Keratinocyte (primary cell): ENCODE measurements around the gene ARHGAP24. TPM values are rescaled to one million over a fixed set of nuclear protein-coding genes. Genes with fewer than 3 reads are reported as not detected.

Experiments used
- DNase-seq: peaks from one replicate; pipeline ENCODE4 v3.0.0-alpha.2; 2011; ENCODE audit warnings: low read depth, missing footprints, low spot score
- FAIRE-seq: peaks from 2 replicates; lab custom pipeline; 2011; peaks lifted over from hg19 to GRCh38; lab: Jason Lieb, UNC
- H2AFZ ChIP-seq: 2 replicates; pipeline ENCODE4 v1.6.0; 2012; ENCODE audit warnings: low read length, control low read depth, inconsistent platforms; ENCODE audit not compliant: control insufficient read depth
- H3K27ac ChIP-seq: 2 replicates; pipeline ENCODE4 v1.5.1; 2011; ENCODE audit warnings: low read length; ENCODE audit not compliant: control insufficient read depth, insufficient read depth
- H3K27me3 ChIP-seq: 3 replicates; pipeline ENCODE4 v1.6.0; 2011; ENCODE audit warnings: low read length; ENCODE audit not compliant: control insufficient read depth, insufficient read depth; ENCODE audit errors: extremely low read depth
- H3K36me3 ChIP-seq, 2 experiments: 2 replicates in 1 of 2; 3 replicates in 1 of 2; pipeline ENCODE4 v1.5.1; 2011; ENCODE audit warnings: low read length in 2 of 2, mild to moderate bottlenecking in 1 of 2; ENCODE audit not compliant: control insufficient read depth in 2 of 2, insufficient read depth in 2 of 2; ENCODE audit errors: extremely low read depth in 1 of 2
- H3K4me1 ChIP-seq: 3 replicates; pipeline ENCODE4 v1.5.1; 2011; ENCODE audit warnings: low read length; ENCODE audit not compliant: control insufficient read depth, insufficient read depth; ENCODE audit errors: extremely low read depth
- H3K4me2 ChIP-seq: 3 replicates; pipeline ENCODE4 v1.6.0; 2011; ENCODE audit warnings: low read depth, low read length; ENCODE audit not compliant: control insufficient read depth, insufficient read depth; ENCODE audit errors: extremely low read depth
- H3K4me3 ChIP-seq, 3 experiments: fragments of 200-600 bp in 1 of 3; sonication (generic) in 1 of 3; 2 replicates in 2 of 3; 3 replicates in 1 of 3; pipeline ENCODE4 v1.5.1; 2011 to 2016; ENCODE audit warnings: low read length in 3 of 3, mild to moderate bottlenecking in 3 of 3, control low read depth in 2 of 3, inconsistent platforms in 1 of 3, low read depth in 1 of 3, mixed read lengths in 1 of 3, mixed run types in 1 of 3, moderate library complexity in 1 of 3; ENCODE audit not compliant: control insufficient read depth in 2 of 3, insufficient read depth in 2 of 3; ENCODE audit errors: extremely low read depth in 1 of 3
- H3K79me2 ChIP-seq: 2 replicates; pipeline ENCODE4 v1.6.0; 2012; ENCODE audit warnings: low read length; ENCODE audit not compliant: control insufficient read depth, insufficient read depth
- H3K9ac ChIP-seq: 3 replicates; pipeline ENCODE4 v1.6.0; 2011; ENCODE audit warnings: low read length; ENCODE audit not compliant: control insufficient read depth, insufficient read depth; ENCODE audit errors: extremely low read depth
- H3K9me1 ChIP-seq: 3 replicates; pipeline ENCODE4 v1.6.0; 2011; ENCODE audit warnings: low read length; ENCODE audit not compliant: control insufficient read depth, insufficient read depth; ENCODE audit errors: extremely low read depth
- H3K9me3 ChIP-seq: 2 replicates; pipeline ENCODE4 v1.5.1; 2012; ENCODE audit warnings: low read depth, low read length; ENCODE audit not compliant: control insufficient read depth
- H4K20me1 ChIP-seq: 3 replicates; pipeline ENCODE4 v1.6.0; 2011; ENCODE audit warnings: low read length; ENCODE audit not compliant: control insufficient read depth, insufficient read depth; ENCODE audit errors: extremely low read depth
- EZH2 ChIP-seq: IDR thresholded peaks from one replicate; pipeline ENCODE4 v1.6.1; 2012; ENCODE audit warnings: inconsistent platforms, mild to moderate bottlenecking, low read length, moderate library complexity
- dilution Hi-C: fragments of 300-500 bp; cut with MboI; formaldehyde crosslinking; loops from one replicate; pipeline ENCODE4 v1.7.0; 2020; ENCODE audit warnings: low sequenced_read_pairs; ENCODE audit not compliant: extremely low pct_ligation_motif_present
- polyA plus RNA-seq, 5 experiments: library from polyadenylated mRNA; depleted of rRNA in 3 of 5; stranded (reverse) in 3 of 5; stranded (forward) in 1 of 5; unstranded in 1 of 5; fragments of >200 nt; gene quantifications; 1 replicate in 1 of 5; 2 replicates in 3 of 5; 3 replicates in 1 of 5; pipeline versions ENCODE4 v1.2.1 to v1.2.3, GENCODE V29; 2011 to 2012; ENCODE audit warnings: missing spikeins in 2 of 5, low read depth in 1 of 5, low replicate concordance in 1 of 5
- TF ChIP-seq, protein P1 (sequence below), 3 experiments: IDR thresholded peaks in 1 of 3; conservative IDR thresholded peaks in 1 of 3; optimal IDR thresholded peaks in 1 of 3; 2 replicates in 2 of 3; 3 replicates in 1 of 3; pipeline versions ENCODE3 to v1.5.1; 2011; ENCODE audit warnings: low read length in 3 of 3, mild to moderate bottlenecking in 3 of 3, moderate library complexity in 2 of 3, control low read depth in 1 of 3, inconsistent platforms in 1 of 3; ENCODE audit not compliant: insufficient read depth in 2 of 3; ENCODE audit errors: extremely low read depth in 1 of 3

The ARHGAP24 gene
- polyA plus RNA-seq, 1 donor (not counting 4 experiments of a cell fraction or from before 2014, with no cell fraction given), result 0.87 TPM

GRCh38 chr4:85979276-85979675, 504.3 kb downstream of the ARHGAP24 start:
- H4K20me1 ChIP-seq, result no peaks in the 10 kb centered on the region
- no peaks in the 10 kb centered on the region for H3K4me1 ChIP-seq
- H3K9ac ChIP-seq, result no peak overlapping the region
- dilution Hi-C loops, result no loop called here
- TF ChIP-seq, protein P1, sequence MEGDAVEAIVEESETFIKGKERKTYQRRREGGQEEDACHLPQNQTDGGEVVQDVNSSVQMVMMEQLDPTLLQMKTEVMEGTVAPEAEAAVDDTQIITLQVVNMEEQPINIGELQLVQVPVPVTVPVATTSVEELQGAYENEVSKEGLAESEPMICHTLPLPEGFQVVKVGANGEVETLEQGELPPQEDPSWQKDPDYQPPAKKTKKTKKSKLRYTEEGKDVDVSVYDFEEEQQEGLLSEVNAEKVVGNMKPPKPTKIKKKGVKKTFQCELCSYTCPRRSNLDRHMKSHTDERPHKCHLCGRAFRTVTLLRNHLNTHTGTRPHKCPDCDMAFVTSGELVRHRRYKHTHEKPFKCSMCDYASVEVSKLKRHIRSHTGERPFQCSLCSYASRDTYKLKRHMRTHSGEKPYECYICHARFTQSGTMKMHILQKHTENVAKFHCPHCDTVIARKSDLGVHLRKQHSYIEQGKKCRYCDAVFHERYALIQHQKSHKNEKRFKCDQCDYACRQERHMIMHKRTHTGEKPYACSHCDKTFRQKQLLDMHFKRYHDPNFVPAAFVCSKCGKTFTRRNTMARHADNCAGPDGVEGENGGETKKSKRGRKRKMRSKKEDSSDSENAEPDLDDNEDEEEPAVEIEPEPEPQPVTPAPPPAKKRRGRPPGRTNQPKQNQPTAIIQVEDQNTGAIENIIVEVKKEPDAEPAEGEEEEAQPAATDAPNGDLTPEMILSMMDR (optimal IDR thresholded peaks at IDR 0.05 in 1 of 3, IDR thresholded peaks at IDR 0.05 in 1 of 3, conservative IDR thresholded peaks at IDR 0.05 in 1 of 3; ENCODE audit: extremely low read depth in 1 of 3, insufficient read depth in 2 of 3, low read length in 3 of 3), result no peak
- no peak for TF ChIP-seq EZH2
- no peaks in the 10 kb centered on the region for H3K79me2 ChIP-seq
- no peak overlapping the region for H2AFZ ChIP-seq
- DNase-seq (no peak), FAIRE-seq (no peak)
- H3K9me3 ChIP-seq, result no peaks in the 10 kb centered on the region
- no peak overlapping the region for H3K4me3 ChIP-seq
- H3K9me1 ChIP-seq, result no peaks in the 10 kb centered on the region
- no peaks in the 10 kb centered on the region for H3K36me3 ChIP-seq
- no peaks in the 10 kb centered on the region for H3K27me3 ChIP-seq
- no peak overlapping the region for H3K27ac ChIP-seq
- no peak overlapping the region for H3K4me2 ChIP-seq

DNA sequence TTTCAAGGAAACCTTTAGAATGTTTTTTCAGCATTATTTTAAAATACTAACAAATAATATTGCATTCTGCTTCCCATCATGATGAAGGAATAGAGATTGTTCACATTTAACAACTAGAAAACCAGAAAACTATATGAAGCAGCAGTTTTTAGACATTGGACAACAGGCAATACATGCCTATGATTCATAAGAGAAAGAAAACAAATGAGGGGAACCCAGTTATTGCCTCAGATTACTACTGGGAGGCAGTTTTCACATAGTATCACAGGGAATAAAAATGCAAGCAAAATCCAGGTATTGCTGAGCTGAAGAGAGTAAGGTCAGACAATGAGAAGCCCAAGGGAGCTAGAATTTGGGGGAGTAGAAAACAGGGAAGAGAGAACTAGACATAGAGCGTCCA, 511.3 kb downstream of the ARHGAP24 start:
- Histone ChIP-seq H3K4me1 (no peaks in the 10 kb centered on the region), H3K9me1 (no peaks in the 10 kb centered on the region), H2AFZ (no peak overlapping the region), H3K4me3 (no peak overlapping the region), H3K9me3 (no peaks in the 10 kb centered on the region), H3K79me2 (no peaks in the 10 kb centered on the region), H3K36me3 (no peaks in the 10 kb centered on the region), H3K27ac (no peak overlapping the region), H4K20me1 (no peaks in the 10 kb centered on the region), H3K9ac (no peak overlapping the region), H3K4me2 (no peak overlapping the region), H3K27me3 (no peaks in the 10 kb centered on the region)
- TF ChIP-seq, protein P1 (optimal IDR thresholded peaks at IDR 0.05 in 1 of 3, IDR thresholded peaks at IDR 0.05 in 1 of 3, conservative IDR thresholded peaks at IDR 0.05 in 1 of 3; ENCODE audit: extremely low read depth in 1 of 3, insufficient read depth in 2 of 3, low read length in 3 of 3), result no peak
- DNase-seq (no peak), FAIRE-seq (no peak)
- dilution Hi-C loops, result no loop called here
